HG03139 (cell line): ENCODE results near the gene IL36RN.
"Not testable (repeated sequence)": the region's sequence is repeated elsewhere in the genome, so short reads cannot be mapped to it uniquely, and the experiment has no call there.

Experiments
- ATAC-seq: cut with Tn5 transposase; IDR thresholded peaks from one replicate; pipeline ENCODE4 v1.9.1; 2021; ENCODE audit not compliant: unreplicated experiment

Gene IL36RN

GRCh38 chr2:113096842-113097618 is 38.0 kb downstream of the IL36RN start:
- not testable (repeated sequence) for ATAC-seq

- no peak for ATAC-seq
Measured at GRCh38 chr2:113098041-113098440, 39.0 kb downstream of the IL36RN start.

GRCh38 chr2:113098532-113098931 is 39.5 kb downstream of the IL36RN start:
- no peak for ATAC-seq

- no peak for ATAC-seq
Measured at GRCh38 chr2:113102133-113102532, 43.1 kb downstream of the IL36RN start.

GRCh38 chr2:113103277-113103676 is 44.3 kb downstream of the IL36RN start:
- no peak for ATAC-seq

- ATAC-seq, result no peak
Measured at GRCh38 chr2:113104054-113104611, 45.1 kb downstream of the IL36RN start.

- no peak for ATAC-seq
Measured at GRCh38 chr2:113105047-113105785, 46.2 kb downstream of the IL36RN start.

GRCh38 chr2:113111121-113111520 is 52.1 kb downstream of the IL36RN start:
- ATAC-seq, result no peak

GRCh38 chr2:113111823-113112287 is 52.9 kb downstream of the IL36RN start:
- no peak for ATAC-seq

GRCh38 chr2:113112441-113112840 is 53.4 kb downstream of the IL36RN start:
- no peak for ATAC-seq

GRCh38 chr2:113112871-113113270 is 53.9 kb downstream of the IL36RN start:
- no peak for ATAC-seq

GRCh38 chr2:113113807-113114206 is 54.8 kb downstream of the IL36RN start:
- ATAC-seq, result no peak
